HG03039 (cell line): Measurements from ENCODE around the gene NDUFA11.
"Not testable (repeated sequence)": the region's sequence is repeated elsewhere in the genome, so short reads cannot be mapped to it uniquely, and the experiment has no call there.

Source experiments
- ATAC-seq: cut with Tn5 transposase; IDR thresholded peaks from one replicate; pipeline ENCODE4 v1.9.1; 2021; ENCODE audit warnings: mild to moderate bottlenecking, moderate library complexity; ENCODE audit not compliant: unreplicated experiment

The NDUFA11 gene

DNA sequence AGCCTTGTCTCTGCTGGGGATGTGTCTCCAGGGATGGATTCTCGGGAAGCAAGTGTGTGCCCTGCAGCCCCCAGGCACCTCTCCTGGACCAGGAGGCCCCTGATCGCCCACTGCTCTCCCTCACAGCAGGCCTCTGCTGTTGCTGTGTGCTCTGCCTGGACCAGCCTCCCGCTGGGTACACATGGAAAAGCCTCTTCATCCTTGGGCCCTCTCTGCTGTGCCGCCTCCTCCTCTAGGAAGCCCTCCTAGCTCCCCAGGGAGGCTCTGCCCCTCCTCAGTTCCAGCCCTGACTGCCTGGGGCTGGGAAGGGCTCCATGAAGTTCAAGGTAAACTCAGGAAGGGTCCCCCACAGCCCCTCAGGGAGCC lies 12.0 kb downstream of the NDUFA11 start:
- ATAC-seq = no peak

- no peak for ATAC-seq
These were observed 13.5 kb downstream of the NDUFA11 start for GRCh38 chr19:5890099-5890498.

DNA sequence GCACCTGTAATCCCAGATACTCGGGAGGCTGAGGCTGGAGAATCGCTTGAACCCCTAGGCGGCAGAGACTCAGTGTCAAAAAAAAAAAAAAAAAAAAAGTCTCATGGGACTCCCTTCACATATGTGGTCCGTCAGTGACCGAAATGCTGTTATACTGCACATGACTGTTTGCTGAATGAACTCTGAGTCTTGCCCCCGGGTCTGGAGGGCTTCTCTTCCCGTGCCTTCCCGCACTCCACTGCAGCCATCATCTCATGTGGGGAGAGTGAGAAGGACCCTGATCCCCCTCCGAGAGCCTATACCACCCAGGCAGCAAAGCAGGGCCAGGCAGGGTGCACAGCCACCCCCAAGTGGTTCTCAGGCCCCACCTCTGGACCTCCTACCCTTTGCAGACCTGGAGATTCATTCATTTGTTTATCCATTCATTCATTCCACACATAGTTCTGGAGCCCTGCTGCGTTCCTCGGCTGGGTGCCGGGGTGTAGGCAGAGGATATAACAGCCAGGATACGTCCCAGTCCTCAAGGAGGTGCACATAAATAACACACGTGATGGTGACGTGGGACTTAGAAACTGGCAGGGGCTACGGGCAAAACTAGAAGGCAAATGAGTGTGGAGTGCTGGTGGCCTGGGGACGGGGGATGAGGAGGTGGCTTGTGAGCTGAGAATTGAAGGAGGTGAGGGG lies 14.2 kb downstream of the NDUFA11 start:
- no peak for ATAC-seq

DNA sequence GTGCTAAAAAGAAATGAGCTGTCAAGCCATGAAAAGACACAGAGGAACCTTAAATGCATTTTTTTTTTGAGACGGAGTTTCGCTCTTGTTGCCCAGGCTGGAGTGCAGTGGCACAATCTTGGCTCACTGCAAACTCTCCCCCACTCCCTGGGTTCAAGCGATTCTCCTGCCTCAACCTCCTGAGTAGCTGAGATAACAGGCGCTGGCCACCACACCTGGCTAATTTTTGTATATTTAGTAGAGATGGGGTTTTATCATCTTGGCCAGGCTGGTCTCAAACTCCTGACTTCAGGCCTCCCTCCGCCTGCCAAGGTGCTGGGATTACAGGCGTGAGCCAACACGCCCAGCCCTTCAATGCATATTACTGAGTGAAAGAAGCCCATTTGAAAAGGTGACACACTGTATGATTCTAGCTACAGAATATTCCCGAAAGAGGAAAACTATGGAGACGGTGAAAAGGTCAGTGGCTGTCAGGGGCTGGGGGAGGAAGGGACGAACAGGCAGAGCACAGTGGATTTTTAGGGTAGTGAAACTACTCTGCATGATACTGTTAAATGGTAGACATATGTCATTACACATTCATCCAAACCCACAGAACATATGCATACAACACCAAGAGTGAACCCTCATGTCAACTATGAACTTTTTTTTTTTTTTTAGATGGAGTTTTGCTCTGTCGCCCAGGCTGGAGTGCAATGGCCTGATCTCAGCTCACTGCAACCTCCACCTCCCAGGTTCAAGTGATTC lies 19.4 kb downstream of the NDUFA11 start:
- ATAC-seq = not testable (repeated sequence)

GRCh38 chr19:5883157-5883873 lies 20.3 kb downstream of the NDUFA11 start:
- ATAC-seq = not testable (repeated sequence)

DNA sequence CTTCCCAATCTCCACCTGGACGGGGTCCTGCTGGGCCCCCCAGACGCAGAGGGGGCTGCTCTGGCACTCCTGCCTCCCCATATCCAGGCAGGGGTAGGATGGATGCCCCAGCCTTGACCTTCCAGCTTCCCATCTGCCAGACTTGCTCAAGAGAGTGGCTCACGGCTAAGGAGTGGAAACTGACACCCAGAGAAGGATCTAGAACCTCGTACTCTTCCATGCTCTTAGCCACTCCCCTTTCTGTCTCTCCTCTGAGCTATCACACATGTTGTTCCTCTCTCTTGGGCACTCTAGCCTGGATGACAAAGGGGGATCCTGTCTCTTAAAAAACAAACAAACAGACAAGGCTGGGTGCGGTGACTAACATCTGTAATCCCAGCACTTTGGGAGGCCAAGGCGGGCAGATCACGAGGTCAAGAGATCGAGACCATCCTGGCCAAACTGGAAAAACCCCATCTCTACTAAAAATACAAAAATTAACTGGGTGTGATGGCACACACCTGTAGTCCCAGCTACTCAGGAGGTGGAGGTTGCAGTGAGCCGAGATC lies 21.1 kb downstream of the NDUFA11 start:
- no peak for ATAC-seq

- ATAC-seq = no peak
These were observed 21.9 kb downstream of the NDUFA11 start for GRCh38 chr19:5881543-5882299.

GRCh38 chr19:5880604-5881078 lies 22.9 kb downstream of the NDUFA11 start:
- ATAC-seq = no peak

GRCh38 chr19:5880196-5880595 lies 23.4 kb downstream of the NDUFA11 start:
- no peak for ATAC-seq

DNA sequence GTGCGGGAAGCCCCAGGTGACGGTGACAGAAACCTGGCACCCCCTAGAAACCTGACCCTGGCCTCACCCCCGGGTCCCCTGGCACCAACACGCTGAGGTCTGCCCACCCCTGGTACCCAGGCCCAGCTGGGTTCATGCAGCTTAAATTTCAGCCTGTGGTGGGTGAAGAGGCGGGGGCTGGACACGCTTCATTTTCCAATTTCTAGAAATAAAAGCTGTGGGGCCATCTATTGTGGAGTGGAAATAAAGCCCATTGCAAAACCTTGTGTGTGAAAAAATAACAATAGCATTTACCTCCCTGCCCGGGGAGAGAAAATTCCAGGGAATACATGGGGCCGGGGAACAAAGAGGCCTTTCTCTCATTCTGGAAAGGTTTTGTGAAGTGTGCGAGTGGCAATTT lies 25.7 kb downstream of the NDUFA11 start:
- no peak for ATAC-seq

DNA sequence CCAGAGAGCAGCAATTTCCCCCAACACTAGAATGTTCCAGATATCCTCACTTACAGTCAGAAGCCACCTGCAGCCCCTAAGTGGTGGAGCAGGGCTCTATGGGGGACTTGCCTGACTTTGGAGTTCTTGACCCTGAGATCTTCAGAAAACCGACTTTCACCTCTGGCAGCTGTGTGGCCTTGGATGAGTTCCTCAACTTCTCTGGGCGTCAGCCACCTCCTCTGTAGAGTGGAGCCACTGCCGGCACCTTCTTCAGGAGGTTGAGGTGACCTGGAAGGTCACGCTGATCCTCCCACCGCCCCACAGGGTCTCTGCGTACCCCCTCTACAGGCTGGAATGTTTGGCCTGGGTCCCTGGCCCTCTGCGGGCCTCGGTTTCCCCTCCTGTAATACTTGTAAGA lies 26.2 kb downstream of the NDUFA11 start:
- no peak for ATAC-seq

- ATAC-seq = not testable (repeated sequence)
These were observed 29.1 kb downstream of the NDUFA11 start for GRCh38 chr19:5874496-5874895.

GRCh38 chr19:5873617-5874199 lies 29.9 kb downstream of the NDUFA11 start:
- ATAC-seq = no peak

GRCh38 chr19:5870986-5871394 lies 32.6 kb downstream of the NDUFA11 start:
- ATAC-seq = no peak

DNA sequence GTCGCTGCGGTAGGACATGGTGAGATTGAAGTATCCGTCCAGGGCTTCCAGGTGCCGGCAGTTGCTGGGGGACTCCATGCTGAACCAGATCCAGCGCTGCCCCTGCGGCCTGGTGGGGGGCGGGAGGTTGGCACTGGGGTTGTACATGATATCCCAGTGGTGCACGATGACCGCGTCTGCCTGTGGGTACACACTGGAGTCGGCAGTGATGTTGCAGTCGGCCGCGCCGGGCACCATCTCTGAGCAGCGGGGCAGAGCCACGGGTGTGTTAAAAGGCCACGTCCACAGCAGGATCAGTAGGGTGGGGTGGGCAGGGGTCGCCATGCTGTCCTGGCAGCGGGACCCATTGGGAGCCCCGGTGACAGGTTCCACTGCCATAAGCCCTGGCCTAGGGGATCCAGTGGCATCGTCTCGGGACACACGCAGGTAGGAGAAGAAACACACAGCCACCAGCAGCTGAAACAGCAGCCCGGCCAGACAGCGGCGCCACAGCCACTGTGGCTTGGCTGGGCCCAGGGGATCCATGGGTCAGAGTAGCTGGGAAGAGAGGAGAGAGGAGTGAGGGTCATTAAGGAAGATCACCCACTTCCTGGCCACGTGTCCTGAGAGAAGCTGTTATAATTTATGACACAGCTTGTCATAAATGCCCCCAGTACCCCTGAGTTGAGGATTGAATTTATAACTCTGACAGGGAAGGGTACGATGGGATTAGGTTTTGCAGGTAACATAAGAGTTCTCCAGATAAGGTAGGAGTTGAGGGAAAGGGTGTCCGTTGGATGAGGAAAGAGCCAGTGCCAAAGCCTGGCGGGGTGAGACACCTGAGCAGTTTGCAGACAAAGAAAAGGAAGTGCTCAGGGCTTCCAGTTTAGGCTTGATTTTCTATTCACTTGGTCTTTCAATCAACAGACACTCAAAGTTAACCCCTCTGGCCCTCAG lies 36.1 kb downstream of the NDUFA11 start:
- ATAC-seq = no peak

- no peak for ATAC-seq
These were observed 37.8 kb downstream of the NDUFA11 start for GRCh38 chr19:5865772-5866171.

DNA sequence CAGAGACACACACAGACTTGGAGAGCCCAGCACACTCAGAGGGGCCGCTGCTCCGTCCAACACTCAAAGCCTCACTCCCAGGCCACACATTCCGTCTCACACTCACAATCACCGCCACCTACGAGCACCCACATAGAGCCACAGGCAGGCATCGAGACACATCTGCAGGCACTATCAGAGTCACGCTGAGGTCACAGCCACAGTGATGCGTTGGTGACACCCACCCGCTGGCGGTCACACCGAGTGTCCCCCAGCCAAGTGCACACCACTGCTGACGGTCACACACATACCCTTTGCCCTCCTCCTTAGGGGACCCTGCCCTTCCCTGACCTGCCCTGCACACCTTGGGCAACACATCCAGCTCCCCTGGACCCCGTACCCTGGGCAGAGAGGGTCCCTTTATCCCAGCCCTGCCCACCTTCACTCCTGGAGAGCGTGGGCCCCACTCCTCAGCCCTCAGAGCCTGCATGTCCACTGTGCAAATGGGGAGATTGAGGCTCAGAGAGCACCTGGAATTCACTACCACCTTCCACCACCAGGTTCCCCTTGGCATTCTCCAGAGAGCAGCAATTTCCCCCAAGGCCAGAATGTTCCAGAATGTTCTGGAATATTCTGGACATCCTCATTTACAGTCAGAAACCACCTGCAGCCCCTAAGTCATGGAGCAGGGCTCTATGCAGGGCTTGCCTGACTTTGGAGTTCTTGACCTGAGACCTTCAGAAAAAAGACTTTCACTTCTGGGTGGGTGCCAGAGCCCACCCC lies 38.7 kb downstream of the NDUFA11 start:
- ATAC-seq = no peak

DNA sequence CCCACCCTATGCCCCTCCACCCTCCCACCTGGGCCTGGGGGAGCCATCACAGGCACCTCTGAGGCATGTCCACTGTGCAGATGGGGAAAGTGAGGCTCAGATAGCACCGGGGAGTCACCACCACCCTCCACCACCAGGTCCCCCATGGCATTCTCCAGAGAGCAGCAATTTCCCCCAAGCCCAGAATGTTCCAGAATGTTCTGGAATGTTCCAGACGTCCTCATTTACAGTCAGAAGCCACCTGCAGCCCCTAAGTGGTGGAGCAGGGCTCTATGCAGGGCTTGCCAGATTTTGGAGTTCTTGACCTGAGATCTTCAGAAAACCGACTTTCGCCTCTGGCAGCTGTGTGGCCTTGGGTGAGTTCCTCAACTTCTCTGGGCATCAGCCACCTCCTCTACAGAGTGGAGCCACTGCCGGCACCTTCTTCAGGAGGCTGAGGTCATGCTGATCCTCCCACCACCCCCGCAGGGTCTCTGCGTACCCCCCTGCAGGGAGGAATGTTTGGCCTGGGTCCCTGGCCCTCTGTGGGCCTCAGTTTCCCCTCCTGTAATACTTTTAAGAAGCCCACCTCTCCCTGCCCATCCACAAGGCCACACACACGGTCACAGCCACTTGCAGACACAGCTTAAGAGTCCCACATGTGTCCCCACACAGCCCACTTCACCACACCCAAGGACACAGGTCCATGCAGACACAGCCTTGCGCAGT lies 39.4 kb downstream of the NDUFA11 start:
- no peak for ATAC-seq
